C4-2B (cell line): ENCODE measurements around the gene ITGB2.

Experiments used
- CTCF ChIP-seq: fragments of 450-650 bp; conservative IDR thresholded peaks from 2 replicates; pipeline ENCODE4 v1.5.1; 2017; ENCODE audit warnings: mild to moderate bottlenecking
- ZFX ChIP-seq: fragments of 450-650 bp; IDR thresholded peaks from 2 replicates; pipeline ENCODE4 v1.6.1; 2017

DNA sequence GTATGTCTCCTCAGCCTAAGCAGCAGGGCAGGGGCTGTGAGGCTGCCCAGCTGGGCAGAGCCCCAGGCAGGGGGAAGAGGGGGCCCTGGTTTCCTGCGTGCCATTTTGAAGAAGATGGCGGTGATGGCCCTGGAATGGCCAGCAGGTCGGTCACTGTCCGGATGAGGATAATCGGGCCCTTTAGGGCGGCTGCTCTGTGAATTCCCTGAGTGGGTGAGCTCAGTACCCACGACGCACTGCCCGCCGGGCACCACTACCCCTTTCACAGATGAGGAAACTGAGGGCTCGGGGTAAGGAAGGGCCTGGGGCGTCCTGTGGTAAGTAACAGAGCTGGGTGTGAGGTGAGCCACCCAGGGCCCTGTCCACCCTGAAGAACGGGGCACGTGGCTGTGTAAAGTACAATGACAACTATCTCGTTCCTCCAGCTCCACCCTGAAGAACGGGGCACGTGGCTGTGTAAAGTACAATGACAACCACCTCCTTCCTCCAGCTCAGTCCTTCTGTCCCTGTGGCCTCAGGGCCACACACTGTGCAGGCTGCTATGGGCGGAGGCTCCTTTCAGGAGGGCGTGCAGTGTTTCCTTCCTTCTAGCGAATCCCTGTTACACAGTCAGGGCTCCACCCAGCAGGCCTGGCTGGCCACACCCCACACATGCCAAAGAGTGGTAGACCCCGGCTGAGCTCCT lies 23.2 kb downstream of the ITGB2 start:
- TF ChIP-seq CTCF (no peak), ZFX (no peak)
